A549 (cell line): ENCODE data around the gene RPTOR. TPM values are rescaled to one million over a fixed set of nuclear protein-coding genes. Genes with fewer than 3 reads are reported as not detected.
A peak's percentile ranks its signal among the peaks of the same experiment; 100 is the strongest.

ENCODE experiments used
- ATAC-seq, 2 experiments: fragments of 200-7000 bp in 1 of 2; fragments of >200 bp in 1 of 2; cut with Nextera tagmentation in 1 of 2; cut with Tn5 transposase in 1 of 2; 3 replicates each; pipeline versions ENCODE4 v1.8.0 to v1.9.1; 2018 to 2020; ENCODE audit warnings: mild to moderate bottlenecking in 1 of 2, moderate library complexity in 1 of 2
- CTCF ChIA-PET: fragments of 300-600 bp; sonication (Branson Sonifier 250); formaldehyde crosslinking; extraction: SDS; loops from one replicate; lab custom pipeline; 2021; ENCODE audit warnings: antibody characterized with exemption, inconsistent platforms; lab: Yijun Ruan, JAX
- POLR2A ChIA-PET: fragments of 350-600 bp; formaldehyde crosslinking; extraction: SDS; loops from one replicate; lab custom pipeline; 2021; ENCODE audit warnings: antibody characterized with exemption, inconsistent platforms; lab: Yijun Ruan, JAX
- DNase-seq, 2 experiments: peaks; one replicate each; pipeline versions ENCODE4 v3.0.0 to v3.0.0-alpha.2; 2011 to 2016; ENCODE audit warnings: low read depth in 1 of 2, low spot score in 1 of 2
- FAIRE-seq: peaks from 2 replicates; lab custom pipeline; 2011; peaks lifted over from hg19 to GRCh38; lab: Jason Lieb, UNC
- H3K27ac ChIP-seq, 2 experiments: fragments of >200 bp; sonication (Bioruptor Twin); formaldehyde crosslinking; 3 replicates each; pipeline ENCODE4 v1.5.1; 2016 to 2017
- H3K4me1 ChIP-seq: fragments of >200 bp; sonication (Bioruptor Twin); formaldehyde crosslinking; 3 replicates; pipeline ENCODE4 v1.6.1; 2016
- H3K4me2 ChIP-seq: fragments of >200 bp; sonication (Bioruptor Twin); formaldehyde crosslinking; 3 replicates; pipeline ENCODE4 v1.6.1; 2016
- H3K4me3 ChIP-seq: fragments of >200 bp; sonication (Bioruptor Twin); formaldehyde crosslinking; 3 replicates; pipeline ENCODE4 v1.5.1; 2016
- H3K9me3 ChIP-seq: fragments of >200 bp; sonication (Bioruptor Twin); formaldehyde crosslinking; 3 replicates; pipeline ENCODE4 v1.6.1; 2016
- BHLHE40 ChIP-seq: IDR thresholded peaks from 2 replicates; pipeline ENCODE4 v1.6.1; 2012; ENCODE audit warnings: low read depth, low read length, inconsistent platforms
- CHD4 ChIP-seq: fragments of 200-600 bp; sonication (generic); IDR thresholded peaks from 2 replicates; pipeline ENCODE4 v1.6.1; 2016; ENCODE audit warnings: antibody characterized with exemption, mild to moderate bottlenecking, borderline replicate concordance
- EHF ChIP-seq: fragments of 250-450 bp; sonication (Bioruptor Pico); IDR thresholded peaks from 2 replicates; pipeline ENCODE4 v1.5.0; 2020; ENCODE audit warnings: mild to moderate bottlenecking
- EHMT2 ChIP-seq: fragments of 200-600 bp; sonication (generic); IDR thresholded peaks from 2 replicates; pipeline ENCODE4 v1.6.1; 2016; ENCODE audit warnings: antibody characterized with exemption, low read depth, mild to moderate bottlenecking, moderate library complexity
- EP300 ChIP-seq, 2 experiments: fragments of >200 bp; sonication (Bioruptor Twin); formaldehyde crosslinking; IDR thresholded peaks; 2 replicates in 1 of 2; 3 replicates in 1 of 2; pipeline ENCODE4 v1.6.1; 2016 to 2017
- FOSB ChIP-seq: fragments of 250-450 bp; sonication (Bioruptor Pico); IDR thresholded peaks from 2 replicates; pipeline ENCODE4 v1.5.0; 2020; ENCODE audit warnings: mild to moderate bottlenecking, moderate library complexity
- FOXS1 ChIP-seq: fragments of 250-450 bp; sonication (Bioruptor Pico); IDR thresholded peaks from 2 replicates; pipeline ENCODE4 v1.5.0; 2020; ENCODE audit warnings: mild to moderate bottlenecking, moderate library complexity
- GATA3 ChIP-seq: IDR thresholded peaks from 2 replicates; pipeline ENCODE4 v1.6.1; 2012; ENCODE audit warnings: borderline replicate concordance
- JUN ChIP-seq, 2 experiments: fragments of >200 bp; sonication (Bioruptor Twin); formaldehyde crosslinking; IDR thresholded peaks; 2 replicates in 1 of 2; 3 replicates in 1 of 2; pipeline ENCODE4 v1.6.1; 2016 to 2017
- JUNB ChIP-seq: fragments of >200 bp; sonication (Bioruptor Twin); formaldehyde crosslinking; IDR thresholded peaks from 2 replicates; pipeline ENCODE4 v1.6.1; 2016
- MAZ ChIP-seq: fragments of 150-350 bp; IDR thresholded peaks from 2 replicates; pipeline ENCODE4 v1.6.1; 2014; ENCODE audit warnings: antibody characterized with exemption, low read depth, low read length, borderline replicate concordance
- NFE2L2 ChIP-seq: fragments of 150-350 bp; conservative IDR thresholded peaks from 2 replicates; pipeline ENCODE4 v1.6.1; 2014; ENCODE audit warnings: low read length
- NPAS2 ChIP-seq: fragments of 250-450 bp; sonication (Bioruptor Pico); IDR thresholded peaks from 2 replicates; pipeline ENCODE4 v1.8.0; 2022; ENCODE audit warnings: mild to moderate bottlenecking, moderate library complexity, borderline replicate concordance
- NR3C1 ChIP-seq: fragments of >200 bp; sonication (Bioruptor Twin); formaldehyde crosslinking; IDR thresholded peaks from 3 replicates; pipeline ENCODE4 v1.6.1; 2017
- PHF8 ChIP-seq: fragments of 200-600 bp; sonication (generic); IDR thresholded peaks from 2 replicates; pipeline ENCODE4 v1.6.1; 2016; ENCODE audit warnings: low read depth, mild to moderate bottlenecking, antibody characterized with exemption, moderate library complexity, borderline replicate concordance
- POLR2A ChIP-seq: IDR thresholded peaks from 2 replicates; pipeline ENCODE4 v1.6.1; 2012; ENCODE audit warnings: mild to moderate bottlenecking, low read length
- RAD21 ChIP-seq, 2 experiments: fragments of >200 bp in 1 of 2; sonication (Bioruptor Twin) in 1 of 2; formaldehyde crosslinking in 1 of 2; IDR thresholded peaks in 1 of 2; conservative IDR thresholded peaks in 1 of 2; 2 replicates in 1 of 2; 3 replicates in 1 of 2; pipeline ENCODE4 v1.6.1; 2012 to 2018; ENCODE audit warnings: inconsistent platforms in 1 of 2
- RARB ChIP-seq: fragments of 250-450 bp; sonication (Bioruptor Pico); IDR thresholded peaks from 2 replicates; pipeline ENCODE4 v1.8.0; 2021; ENCODE audit warnings: mild to moderate bottlenecking, moderate library complexity
- RNF2 ChIP-seq: fragments of 200-600 bp; sonication (generic); IDR thresholded peaks from 2 replicates; pipeline ENCODE4 v1.6.1; 2016; ENCODE audit warnings: low read depth, mild to moderate bottlenecking, antibody characterized with exemption, moderate library complexity, borderline replicate concordance
- SMC3 ChIP-seq: fragments of >200 bp; sonication (Bioruptor Twin); formaldehyde crosslinking; IDR thresholded peaks from 3 replicates; pipeline ENCODE4 v1.6.1; 2018; ENCODE audit warnings: inconsistent platforms
- SREBF2 ChIP-seq: fragments of 450-650 bp; IDR thresholded peaks from 2 replicates; pipeline ENCODE4 v1.6.1; 2014; ENCODE audit warnings: mild to moderate bottlenecking, moderate library complexity
- TFCP2L1 ChIP-seq: fragments of 250-450 bp; sonication (Bioruptor Pico); IDR thresholded peaks from 2 replicates; pipeline ENCODE4 v1.5.0; 2021; ENCODE audit warnings: mild to moderate bottlenecking
- TP53 ChIP-seq: fragments of 250-450 bp; sonication (Bioruptor Pico); IDR thresholded peaks from 2 replicates; pipeline ENCODE4 v1.5.0; 2021; ENCODE audit warnings: mild to moderate bottlenecking, moderate library complexity
- ZC3H11A ChIP-seq: fragments of 450-650 bp; IDR thresholded peaks from 2 replicates; pipeline ENCODE4 v1.6.1; 2014; ENCODE audit warnings: antibody characterized with exemption, mild to moderate bottlenecking
- ZSCAN20 ChIP-seq: fragments of 250-450 bp; sonication (Bioruptor Pico); IDR thresholded peaks from 2 replicates; pipeline ENCODE4 v1.8.0; 2022; ENCODE audit warnings: mild to moderate bottlenecking, moderate library complexity
- WGBS: methylation state at CpG from one replicate; pipeline ENCODE4 v1.1.6; 2017; ENCODE audit errors: missing lambda C conversion rate; 5-methylcytosine and 5-hydroxymethylcytosine counted together
- polyA plus RNA-seq, 4 experiments: library from polyadenylated mRNA; depleted of rRNA in 3 of 4; stranded (reverse); fragments of >200 nt; fragmentation: RNase III in 1 of 4; extraction: RNeasy Plus Mini Kit Qiagen cat#74134 plus additional on column Dnase treatment in 1 of 4; gene quantifications; 2 replicates in 3 of 4; 3 replicates in 1 of 4; pipeline ENCODE4 v1.2.3, GENCODE V29; 2011 to 2017
- TF ChIP-seq, protein P1 (sequence below): fragments of 150-350 bp; IDR thresholded peaks from 2 replicates; pipeline ENCODE4 v1.6.1; 2014; ENCODE audit warnings: low read depth, mild to moderate bottlenecking, low read length
- TF ChIP-seq, protein P2 (sequence below): fragments of >200 bp; sonication (Bioruptor Twin); formaldehyde crosslinking; IDR thresholded peaks from 3 replicates; pipeline ENCODE4 v1.5.1; 2016
- TF ChIP-seq, protein P3 (sequence below): IDR thresholded peaks from 2 replicates; pipeline ENCODE4 v1.6.1; 2012
- TF ChIP-seq, protein P4 (sequence below): fragments of >200 bp; sonication (Bioruptor Twin); formaldehyde crosslinking; IDR thresholded peaks from 2 replicates; pipeline ENCODE4 v1.6.1; 2016

The RPTOR gene
- polyA plus RNA-seq, 2 of the 4 experiments (the other 2 are of a cell fraction) = 10.8 to 27.1 TPM

DNA sequence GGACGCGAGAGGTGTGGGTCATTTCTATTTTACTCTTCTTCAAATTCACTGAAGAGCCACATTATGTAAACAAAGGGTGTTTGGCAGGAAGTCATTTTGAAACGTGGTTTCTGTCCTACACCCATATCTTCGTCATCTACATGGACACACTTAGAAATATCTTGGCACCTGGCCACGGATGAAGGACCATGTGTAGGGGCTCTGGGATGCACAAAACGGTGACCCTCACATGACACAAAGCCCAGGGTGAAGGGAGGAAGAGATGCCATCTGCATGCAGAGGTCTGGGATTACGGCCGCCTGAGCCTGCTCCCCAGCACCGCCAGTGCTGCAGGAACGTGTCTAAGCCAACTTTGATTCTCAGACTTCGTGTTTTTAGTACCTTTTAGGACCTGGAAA lies 316.8 kb downstream of the RPTOR start:
- Histone ChIP-seq H3K4me2 (no peak overlapping the region), H3K4me3 (no peak overlapping the region), H3K4me1 (peaks cover 25% of the 10 kb centered on the region), H3K27ac (no peak overlapping the region), H3K9me3 (no peaks in the 10 kb centered on the region)
- ATAC-seq (no peak), FAIRE-seq (no peak), DNase-seq (no peak)
- POLR2A ChIA-PET = no interaction called here
- CTCF ChIA-PET = interaction anchor here (0.7 to 4.1 kb wide), 7 partner anchors 10 to 408 kb away, joined by 3 to 23 read pairs (median 3); no protein-coding TSS in a partner anchor
- 88% methylated on average over 11 of the region's 11 CpGs for WGBS
- TF ChIP-seq TFCP2L1 (CRISPR knock-in tag) (no peak), PHF8 (no peak), POLR2A (no peak), GATA3 (no peak), FOXS1 (no peak), JUN (IDR thresholded peaks at IDR 0.05) (no peak), ZSCAN20 (CRISPR knock-in tag) (no peak), EHF (CRISPR knock-in tag) (no peak), RAD21 (conservative IDR thresholded peaks at IDR 0.05 in 1 of 2, IDR thresholded peaks at IDR 0.05 in 1 of 2) (no peak), MAZ (no peak), NFE2L2 (no peak), NPAS2 (CRISPR knock-in tag) (no peak), BHLHE40 (no peak), JUNB (no peak), RARB (CRISPR knock-in tag) (no peak), ZC3H11A (no peak), RNF2 (no peak)
- TF ChIP-seq, protein P1, sequence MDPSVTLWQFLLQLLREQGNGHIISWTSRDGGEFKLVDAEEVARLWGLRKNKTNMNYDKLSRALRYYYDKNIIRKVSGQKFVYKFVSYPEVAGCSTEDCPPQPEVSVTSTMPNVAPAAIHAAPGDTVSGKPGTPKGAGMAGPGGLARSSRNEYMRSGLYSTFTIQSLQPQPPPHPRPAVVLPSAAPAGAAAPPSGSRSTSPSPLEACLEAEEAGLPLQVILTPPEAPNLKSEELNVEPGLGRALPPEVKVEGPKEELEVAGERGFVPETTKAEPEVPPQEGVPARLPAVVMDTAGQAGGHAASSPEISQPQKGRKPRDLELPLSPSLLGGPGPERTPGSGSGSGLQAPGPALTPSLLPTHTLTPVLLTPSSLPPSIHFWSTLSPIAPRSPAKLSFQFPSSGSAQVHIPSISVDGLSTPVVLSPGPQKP = no peak
- TF ChIP-seq, protein P2, sequence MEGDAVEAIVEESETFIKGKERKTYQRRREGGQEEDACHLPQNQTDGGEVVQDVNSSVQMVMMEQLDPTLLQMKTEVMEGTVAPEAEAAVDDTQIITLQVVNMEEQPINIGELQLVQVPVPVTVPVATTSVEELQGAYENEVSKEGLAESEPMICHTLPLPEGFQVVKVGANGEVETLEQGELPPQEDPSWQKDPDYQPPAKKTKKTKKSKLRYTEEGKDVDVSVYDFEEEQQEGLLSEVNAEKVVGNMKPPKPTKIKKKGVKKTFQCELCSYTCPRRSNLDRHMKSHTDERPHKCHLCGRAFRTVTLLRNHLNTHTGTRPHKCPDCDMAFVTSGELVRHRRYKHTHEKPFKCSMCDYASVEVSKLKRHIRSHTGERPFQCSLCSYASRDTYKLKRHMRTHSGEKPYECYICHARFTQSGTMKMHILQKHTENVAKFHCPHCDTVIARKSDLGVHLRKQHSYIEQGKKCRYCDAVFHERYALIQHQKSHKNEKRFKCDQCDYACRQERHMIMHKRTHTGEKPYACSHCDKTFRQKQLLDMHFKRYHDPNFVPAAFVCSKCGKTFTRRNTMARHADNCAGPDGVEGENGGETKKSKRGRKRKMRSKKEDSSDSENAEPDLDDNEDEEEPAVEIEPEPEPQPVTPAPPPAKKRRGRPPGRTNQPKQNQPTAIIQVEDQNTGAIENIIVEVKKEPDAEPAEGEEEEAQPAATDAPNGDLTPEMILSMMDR = no peak

DNA sequence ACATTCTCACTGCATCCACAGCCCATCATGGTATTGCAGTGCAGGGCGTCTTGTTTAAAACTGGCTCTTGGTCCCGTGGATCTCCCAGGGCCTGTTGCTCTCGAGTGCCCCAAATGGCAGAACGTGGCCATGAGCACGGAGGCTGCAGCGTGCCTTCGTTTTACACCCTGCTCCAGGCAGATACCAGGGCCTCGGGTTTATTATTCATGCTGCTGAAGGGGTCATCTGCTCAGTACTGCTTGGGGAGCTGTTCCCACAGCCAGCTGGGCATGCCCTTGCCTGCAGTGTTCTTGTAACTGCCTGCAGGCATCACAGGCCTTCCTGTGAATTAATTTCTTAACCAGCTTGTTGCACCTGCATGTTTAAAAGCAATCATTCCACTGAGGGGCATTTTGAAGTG lies 317.3 kb downstream of the RPTOR start:
- CTCF ChIA-PET = interaction anchor here (0.6 to 4.1 kb wide), 8 partner anchors 11 to 408 kb away, joined by 3 to 23 read pairs (median 3); no protein-coding TSS in a partner anchor
- FAIRE-seq (peak; percentile 23), DNase-seq (peak; percentile 55 to 58), ATAC-seq (peak; percentile 72 to 73; a peak in 5 of 6 replicates)
- Histone ChIP-seq H3K9me3 (no peaks in the 10 kb centered on the region), H3K4me3 (no peak overlapping the region), H3K4me1 (peaks cover 21% of the 10 kb centered on the region), H3K4me2 (no peak overlapping the region), H3K27ac (no peak overlapping the region)
- POLR2A ChIA-PET = no interaction called here
- TF ChIP-seq CHD4 (no peak), TP53 (CRISPR knock-in tag) (no peak), MAZ (no peak), EHMT2 (no peak), EP300 (IDR thresholded peaks at IDR 0.05) (no peak), FOSB (CRISPR knock-in tag) (no peak), SMC3 (peak; percentile 28; the same call in 2 of the 3 replicates), SREBF2 (no peak), NR3C1 (no peak), RAD21 (conservative IDR thresholded peaks at IDR 0.05 in 1 of 2, IDR thresholded peaks at IDR 0.05 in 1 of 2) (peak; percentile 41 to 62; a peak in 3 of 5 replicates), FOXS1 (no peak), POLR2A (no peak)
- TF ChIP-seq, protein P3, sequence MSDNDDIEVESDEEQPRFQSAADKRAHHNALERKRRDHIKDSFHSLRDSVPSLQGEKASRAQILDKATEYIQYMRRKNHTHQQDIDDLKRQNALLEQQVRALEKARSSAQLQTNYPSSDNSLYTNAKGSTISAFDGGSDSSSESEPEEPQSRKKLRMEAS = peak; percentile 41
- TF ChIP-seq, protein P4, sequence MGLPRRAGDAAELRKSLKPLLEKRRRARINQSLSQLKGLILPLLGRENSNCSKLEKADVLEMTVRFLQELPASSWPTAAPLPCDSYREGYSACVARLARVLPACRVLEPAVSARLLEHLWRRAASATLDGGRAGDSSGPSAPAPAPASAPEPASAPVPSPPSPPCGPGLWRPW = no peak
- TF ChIP-seq, protein P2 = peak; percentile 41
- 65% methylated on average over 8 of the region's 8 CpGs for WGBS
